ENCODE results near the gene PLRG1.

DNA sequence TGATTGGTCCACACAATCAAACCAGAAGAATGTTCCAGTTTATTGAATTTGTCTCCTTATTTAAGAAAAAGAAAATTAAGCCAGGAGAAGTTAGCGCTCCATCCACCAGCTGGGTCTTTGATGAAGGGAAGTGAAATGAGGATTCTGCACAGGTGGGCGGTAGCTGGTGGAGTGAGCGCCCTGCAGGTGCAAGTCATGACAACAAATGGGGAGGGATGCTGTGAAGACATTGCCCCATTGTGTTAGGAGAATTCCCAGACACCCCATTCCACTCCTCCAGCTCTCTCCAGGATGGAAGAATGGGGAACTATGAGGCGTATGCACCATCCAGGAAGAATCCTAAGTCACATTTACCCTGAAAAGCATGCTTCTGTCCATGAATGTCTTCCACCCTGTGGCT lies 22.9 kb downstream of the PLRG1 start:
- TF ChIP-seq CTCF (IDR thresholded peaks at IDR 0.05; ENCODE audit: low read length) (no peak), EZH2 (optimal IDR thresholded peaks at IDR 0.05; ENCODE audit: low read depth, low read length) (no peak), EZH2phosphoT487 (IDR thresholded peaks at IDR 0.05; ENCODE audit: low read length) (no peak)
